K562 (cell line): ENCODE data around the gene ADORA2A. TPM values are rescaled to one million over a fixed set of nuclear protein-coding genes. Genes with fewer than 3 reads are reported as not detected.

Experiments used
- CHD4 ChIP-seq: fragments of 200-600 bp; sonication (generic); IDR thresholded peaks from 3 replicates; pipeline ENCODE4 v1.6.1; 2012; ENCODE audit warnings: low read depth, mild to moderate bottlenecking, mixed read lengths, low read length, inconsistent platforms; ENCODE audit not compliant: insufficient read depth, insufficient replicate concordance, poor library complexity, severe bottlenecking
- MECOM ChIP-seq: fragments of 250-450 bp; sonication (Bioruptor Pico); IDR thresholded peaks from 2 replicates; pipeline ENCODE4 v1.8.0; 2022; ENCODE audit warnings: inconsistent platforms
- THRAP3 ChIP-seq: fragments of 450-650 bp; IDR thresholded peaks from 2 replicates; pipeline ENCODE4 v1.6.1; 2016; ENCODE audit warnings: mild to moderate bottlenecking, inconsistent platforms, borderline replicate concordance
- ZC3H4 ChIP-seq: sonication (generic); formaldehyde crosslinking; IDR thresholded peaks from 2 replicates; pipeline ENCODE4 v1.9.0; 2021; ENCODE audit warnings: missing genetic modification reagents, borderline replicate concordance
- polyA plus RNA-seq, 8 experiments: library from polyadenylated mRNA; depleted of rRNA in 4 of 8; stranded (reverse) in 5 of 8; unstranded in 3 of 8; fragments of >200 nt; fragmentation: Nextera tagmentation in 2 of 8; fragmentation: Illumina TruSeq in 1 of 8; extraction: Ambion mirVana in 2 of 8; extraction: Trizol in 1 of 8; gene quantifications; 2 replicates each; pipeline versions ENCODE4 v1.2.1 to v1.2.3, GENCODE V29; 2011 to 2014; ENCODE audit warnings: inconsistent platforms in 1 of 8, missing spikeins in 1 of 8
- total RNA-seq, 7 experiments: library from RNA; depleted of rRNA in 6 of 7; stranded (reverse); fragments of >200 nt in 6 of 7; fragmentation: Illumina TruSeq in 2 of 7; extraction: Trizol in 2 of 7; gene quantifications; 2 replicates each; pipeline versions ENCODE4 v1.2.1 to v1.2.3, GENCODE V29; 2011 to 2021; ENCODE audit warnings: low replicate concordance in 1 of 7
- TF ChIP-seq, protein P1 (sequence below): conservative IDR thresholded peaks from 2 replicates; pipeline ENCODE4 v1.6.1; 2011; ENCODE audit warnings: low read depth, mild to moderate bottlenecking, low read length; ENCODE audit not compliant: control insufficient read depth
- TF ChIP-seq, protein P2 (sequence below): IDR thresholded peaks from 2 replicates; pipeline ENCODE4 v1.6.1; 2016; ENCODE audit warnings: missing genetic modification characterization, missing compliant biosample characterization

Gene ADORA2A
- total and polyA plus RNA-seq, 9 of the 15 experiments (the other 6 are each of a cell fraction or from before 2014, with no cell fraction given), result 0.15 to 2.1 (median 0.66) TPM; not detected in 2

DNA sequence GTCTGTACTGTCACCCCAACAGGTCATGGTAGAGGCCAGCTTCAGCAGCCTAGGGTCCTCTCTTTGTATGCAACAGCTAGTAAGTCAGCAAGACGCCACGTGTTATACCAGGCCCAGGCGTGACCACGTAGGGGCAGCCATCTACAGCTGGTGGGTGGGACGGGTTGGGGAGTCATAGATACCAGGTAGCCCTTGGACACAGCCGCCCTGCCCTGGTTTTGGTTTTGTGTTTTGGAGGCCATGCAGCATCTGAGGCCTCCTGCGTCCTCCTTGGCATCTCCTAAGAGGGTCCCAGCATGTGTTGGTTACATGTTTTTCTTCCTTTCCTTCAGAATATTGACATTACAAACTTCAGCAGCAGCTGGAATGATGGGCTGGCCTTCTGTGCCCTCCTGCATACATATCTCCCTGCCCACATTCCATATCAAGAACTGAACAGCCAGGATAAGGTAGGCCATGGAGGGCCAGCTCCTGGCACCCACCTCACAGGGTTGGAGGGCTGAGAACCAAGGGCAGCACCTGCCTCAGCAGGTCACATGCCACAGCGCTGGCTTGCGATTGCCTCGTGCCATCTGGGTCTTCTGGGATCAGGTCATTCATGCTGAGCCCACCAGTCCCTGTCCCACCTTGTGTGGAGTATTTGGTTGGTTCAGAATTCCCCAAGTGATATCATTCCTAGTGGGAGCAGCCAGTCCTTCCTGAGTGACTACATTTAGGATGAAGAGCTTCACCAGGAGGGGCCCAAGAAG lies 16.0 kb upstream of the ADORA2A start (continued):
- no peak for TF ChIP-seq THRAP3
- TF ChIP-seq MECOM (CRISPR knock-in tag), result no peak
- no peak for TF ChIP-seq ZC3H4 (CRISPR knock-in tag)
- no peak for TF ChIP-seq CHD4
- TF ChIP-seq, protein P1, sequence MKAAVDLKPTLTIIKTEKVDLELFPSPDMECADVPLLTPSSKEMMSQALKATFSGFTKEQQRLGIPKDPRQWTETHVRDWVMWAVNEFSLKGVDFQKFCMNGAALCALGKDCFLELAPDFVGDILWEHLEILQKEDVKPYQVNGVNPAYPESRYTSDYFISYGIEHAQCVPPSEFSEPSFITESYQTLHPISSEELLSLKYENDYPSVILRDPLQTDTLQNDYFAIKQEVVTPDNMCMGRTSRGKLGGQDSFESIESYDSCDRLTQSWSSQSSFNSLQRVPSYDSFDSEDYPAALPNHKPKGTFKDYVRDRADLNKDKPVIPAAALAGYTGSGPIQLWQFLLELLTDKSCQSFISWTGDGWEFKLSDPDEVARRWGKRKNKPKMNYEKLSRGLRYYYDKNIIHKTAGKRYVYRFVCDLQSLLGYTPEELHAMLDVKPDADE, result no peak
- TF ChIP-seq, protein P2, sequence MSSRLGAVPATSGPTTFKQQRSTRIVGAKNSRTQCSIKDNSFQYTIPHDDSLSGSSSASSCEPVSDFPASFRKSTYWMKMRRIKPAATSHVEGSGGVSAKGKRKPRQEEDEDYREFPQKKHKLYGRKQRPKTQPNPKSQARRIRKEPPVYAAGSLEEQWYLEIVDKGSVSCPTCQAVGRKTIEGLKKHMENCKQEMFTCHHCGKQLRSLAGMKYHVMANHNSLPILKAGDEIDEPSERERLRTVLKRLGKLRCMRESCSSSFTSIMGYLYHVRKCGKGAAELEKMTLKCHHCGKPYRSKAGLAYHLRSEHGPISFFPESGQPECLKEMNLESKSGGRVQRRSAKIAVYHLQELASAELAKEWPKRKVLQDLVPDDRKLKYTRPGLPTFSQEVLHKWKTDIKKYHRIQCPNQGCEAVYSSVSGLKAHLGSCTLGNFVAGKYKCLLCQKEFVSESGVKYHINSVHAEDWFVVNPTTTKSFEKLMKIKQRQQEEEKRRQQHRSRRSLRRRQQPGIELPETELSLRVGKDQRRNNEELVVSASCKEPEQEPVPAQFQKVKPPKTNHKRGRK (tag), result no peak
- TF ChIP-seq, all 486 proteins: peak for 0
